Activated CD4-positive, alpha-beta T cell treated with anti-CD3 and anti-CD28 coated beads, Interleukin-2, amount 50 U/mL, for 48 hours (primary cell): ENCODE results near the gene INS.
"Not testable (repeated sequence)": the region's sequence is repeated elsewhere in the genome, so short reads cannot be mapped to it uniquely, and the experiment has no call there.

Experiments
- DNase-seq, 2 experiments: peaks; one replicate each; pipeline ENCODE4 v3.0.0-alpha.2; 2020

The INS gene

GRCh38 chr11:2129699-2130366 is 31.2 kb downstream of the INS start:
- no peak for DNase-seq

DNA sequence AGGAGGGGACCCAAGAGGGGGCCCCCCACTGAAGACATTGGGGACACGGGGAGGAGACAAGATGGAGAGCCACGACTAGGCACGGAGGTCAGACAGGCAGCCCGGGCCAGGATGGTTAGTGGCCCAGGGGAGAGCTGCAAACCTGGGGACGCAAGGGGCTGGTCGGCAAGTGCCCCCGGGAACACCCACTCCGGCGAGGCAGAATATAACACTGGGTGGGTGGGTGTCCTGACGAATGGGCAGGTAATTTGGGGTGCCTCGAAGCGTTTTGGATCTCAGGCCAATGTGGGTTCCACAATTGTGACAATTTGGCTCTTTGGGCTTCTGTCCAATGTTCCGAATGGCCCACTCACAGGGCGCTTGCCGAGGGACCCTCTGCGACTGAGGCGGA is 31.7 kb downstream of the INS start:
- DNase-seq: no peak

DNA sequence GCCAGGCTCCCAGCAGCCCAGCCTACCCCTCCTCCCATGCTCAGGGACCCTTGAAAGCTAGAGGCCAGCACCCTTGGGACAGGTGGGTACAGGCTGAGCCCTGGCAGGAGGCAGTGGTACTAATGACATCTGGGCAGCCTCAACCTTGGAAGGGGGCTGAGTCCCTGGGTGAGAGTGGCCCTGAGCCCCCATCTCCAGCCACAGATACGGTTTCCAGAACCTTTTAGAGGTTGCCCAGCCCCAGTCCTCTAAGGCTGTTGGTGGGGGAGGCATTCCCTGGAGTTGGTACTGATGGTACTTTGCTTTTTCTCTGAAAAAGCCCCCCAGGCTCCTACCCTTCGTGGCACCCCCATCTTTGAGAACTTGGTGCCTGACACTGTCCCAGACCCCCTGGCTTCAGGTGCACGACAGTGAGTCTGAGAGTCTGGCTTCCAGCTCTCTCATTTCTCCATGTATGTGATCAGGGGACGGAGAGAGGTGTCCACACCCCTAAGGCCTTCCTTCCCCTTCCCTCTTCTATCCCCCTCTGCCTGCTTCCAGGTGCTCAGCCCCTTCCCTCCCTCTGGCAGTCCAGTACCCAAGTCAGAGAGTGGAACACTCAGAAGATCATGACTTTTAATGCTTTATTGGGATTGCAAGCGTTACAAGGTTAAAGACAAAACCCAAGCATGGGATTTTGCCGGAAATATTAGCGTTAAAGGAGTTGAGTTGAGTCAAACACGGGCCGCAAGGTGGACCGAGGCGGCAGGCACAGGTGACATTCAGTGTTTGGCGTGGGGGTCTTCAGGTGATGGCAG is 32.3 kb downstream of the INS start:
- no peak for DNase-seq

GRCh38 chr11:2128130-2128510 is 32.9 kb downstream of the INS start:
- DNase-seq: no peak

GRCh38 chr11:2127482-2128129 is 33.4 kb downstream of the INS start:
- DNase-seq: no peak

GRCh38 chr11:2126520-2127085 is 34.4 kb downstream of the INS start:
- no peak for DNase-seq

DNA sequence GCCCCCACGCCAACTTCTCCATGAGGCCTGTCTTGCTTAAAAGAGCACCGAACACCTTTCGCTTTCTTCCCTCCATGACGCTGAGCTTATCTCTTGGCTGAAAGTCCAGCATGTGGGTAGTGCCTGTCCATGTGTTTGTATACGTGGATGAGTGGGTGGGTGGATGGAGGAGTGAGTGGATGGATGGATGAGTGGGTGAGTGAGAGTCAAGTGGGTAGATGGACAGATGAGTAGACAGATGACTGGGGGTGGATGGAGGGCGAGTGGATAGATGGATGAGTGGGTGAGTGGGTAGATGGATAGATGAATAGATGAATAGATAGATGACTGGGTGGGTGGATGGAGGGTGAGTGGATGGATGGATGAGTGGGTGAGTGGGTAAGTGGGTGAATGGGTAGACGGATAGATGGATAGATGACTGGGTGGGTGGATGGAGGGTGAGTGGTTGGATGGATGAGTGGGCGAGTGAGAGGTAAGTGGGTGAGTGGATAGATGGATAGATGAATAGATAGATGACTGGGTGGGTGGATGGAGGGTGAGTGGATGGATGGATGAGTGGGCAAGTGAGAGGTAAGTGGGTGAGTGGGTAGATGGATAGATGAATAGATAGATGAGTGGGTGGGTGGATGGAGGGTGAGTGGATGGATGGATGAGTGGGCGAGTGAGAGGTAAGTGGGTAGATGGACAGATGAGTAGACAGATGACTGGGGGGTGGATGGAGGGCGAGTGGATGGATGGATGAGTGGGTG is 36.1 kb downstream of the INS start:
- DNase-seq: not testable (repeated sequence)

DNA sequence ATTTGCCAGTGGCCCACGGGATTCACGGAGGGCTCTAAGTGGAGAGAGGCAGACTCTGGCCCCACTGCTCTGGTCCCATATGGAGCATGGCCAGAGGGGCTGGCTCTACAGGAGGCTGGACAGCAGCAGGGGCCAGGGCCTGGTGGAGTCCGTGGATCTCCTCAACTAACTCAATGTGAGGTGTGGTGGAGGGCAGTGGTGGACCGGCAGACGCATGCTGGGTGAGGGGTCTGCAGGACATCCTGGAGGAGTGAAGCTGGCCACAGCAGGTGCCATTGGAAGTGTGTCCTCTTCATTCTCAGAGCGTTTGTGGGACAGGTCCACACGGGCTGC is 37.4 kb downstream of the INS start:
- DNase-seq: no peak

GRCh38 chr11:2122907-2123627 is 37.9 kb downstream of the INS start:
- no peak for DNase-seq

GRCh38 chr11:2122222-2122906 is 38.6 kb downstream of the INS start:
- DNase-seq: no peak

- no peak for DNase-seq
Observed at GRCh38 chr11:2121227-2122130, 39.5 kb downstream of the INS start.

GRCh38 chr11:2120359-2121100 is 40.5 kb downstream of the INS start:
- DNase-seq: no peak

- no peak for DNase-seq
Observed at GRCh38 chr11:2118677-2119076, 42.3 kb downstream of the INS start.

DNA sequence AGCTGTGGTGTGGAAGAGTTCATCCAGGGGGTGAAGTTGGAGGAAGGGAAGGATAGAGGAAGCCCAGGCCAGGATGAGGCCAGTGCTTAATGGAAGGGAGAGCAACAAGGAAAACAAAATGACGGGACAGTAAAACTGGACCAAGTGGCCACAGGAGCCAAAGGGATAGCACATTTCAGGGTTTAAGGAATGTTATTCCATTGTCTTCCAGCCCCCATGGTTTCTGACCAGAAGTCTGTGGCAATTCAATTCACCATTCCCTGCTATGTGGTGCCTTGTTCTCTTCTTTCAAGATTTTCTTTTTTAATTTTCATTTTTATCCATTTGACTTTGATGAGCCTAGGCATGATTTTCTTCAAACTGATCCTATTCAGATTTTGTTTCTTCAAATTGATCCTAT is 44.3 kb downstream of the INS start:
- DNase-seq: no peak

DNA sequence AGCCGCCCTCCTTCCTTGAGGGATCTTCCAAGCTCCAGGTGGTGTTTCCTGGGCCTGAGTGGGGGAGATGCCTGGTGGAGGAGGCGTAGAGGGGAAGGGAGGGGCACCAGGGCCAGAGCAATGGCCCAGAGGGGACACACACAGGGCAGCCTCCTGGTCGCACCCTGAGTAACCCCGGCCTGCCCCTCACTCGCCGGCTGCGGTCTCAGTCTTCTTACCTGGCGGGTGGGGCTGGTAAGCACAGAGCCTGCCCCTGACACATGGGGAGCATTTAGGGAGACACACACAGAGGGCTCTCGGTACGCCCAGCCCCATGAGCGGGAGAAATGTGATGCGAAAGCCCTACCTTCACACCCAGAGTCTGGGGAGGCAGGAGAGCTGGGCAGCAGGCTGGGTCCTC is 45.7 kb downstream of the INS start:
- no peak for DNase-seq

DNA sequence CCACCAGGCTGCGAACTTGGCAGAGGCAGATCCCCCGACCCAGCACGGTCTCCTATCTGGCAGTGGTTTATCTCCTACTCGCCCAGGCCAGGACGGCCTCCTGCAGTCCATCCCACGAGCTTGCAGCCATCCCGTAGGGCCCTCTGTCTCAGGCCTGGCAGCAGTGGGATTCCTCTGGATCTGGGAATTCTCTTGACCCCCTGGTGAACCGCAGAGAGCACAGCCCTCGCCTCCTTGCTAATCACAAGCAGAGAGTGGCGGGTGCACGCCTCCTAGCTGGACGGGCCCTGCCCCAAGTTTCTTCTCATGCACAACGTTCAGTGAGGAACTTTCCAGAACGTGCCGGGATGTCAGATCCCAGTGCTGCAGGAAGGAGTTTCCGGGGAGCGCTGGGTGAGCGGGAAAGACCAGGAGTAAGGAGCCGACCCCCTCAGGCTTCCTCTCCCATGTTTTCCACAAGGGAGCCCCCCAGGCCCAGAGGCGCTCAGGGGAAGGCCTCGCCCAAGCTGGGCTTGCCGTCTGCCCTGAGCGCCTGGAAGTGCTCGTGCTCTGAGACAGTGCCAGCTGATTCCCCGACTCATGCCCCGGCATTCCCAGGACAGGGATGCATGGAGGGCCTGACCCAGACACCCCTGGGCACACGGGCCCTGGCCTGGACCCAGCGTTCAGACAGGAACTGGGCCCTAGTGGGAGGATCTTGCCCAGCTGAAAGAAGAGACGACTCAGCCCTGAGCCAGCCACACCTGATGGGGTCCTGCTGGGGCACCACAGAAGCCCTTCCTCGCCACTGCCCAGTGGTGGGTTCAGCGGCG is 46.4 kb downstream of the INS start:
- DNase-seq: no peak

GRCh38 chr11:2113776-2114175 is 47.2 kb downstream of the INS start:
- no peak for DNase-seq

DNA sequence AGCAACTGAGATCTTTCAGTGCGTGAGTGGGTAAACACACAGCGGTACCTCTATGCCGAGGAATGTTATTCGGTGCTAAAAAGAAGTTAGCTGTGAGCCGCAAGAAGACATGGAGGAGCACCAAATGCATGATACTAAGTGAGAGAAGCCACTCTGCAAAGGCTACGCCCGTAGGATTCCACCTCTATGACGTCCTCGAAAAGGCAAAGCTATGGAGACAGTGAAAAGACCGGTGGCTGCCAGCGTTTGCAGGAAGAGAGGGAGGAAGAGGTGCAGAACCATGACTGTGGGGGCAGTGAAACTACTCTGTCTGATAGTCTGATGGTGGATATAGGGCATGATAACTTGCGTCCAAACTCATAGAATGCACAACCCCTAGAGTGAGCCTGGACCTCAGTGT is 50.5 kb downstream of the INS start:
- no peak for DNase-seq
